GM18909 (cell line): Measurements from ENCODE around the gene LYPD3.

Experiments used
- ATAC-seq: cut with Tn5 transposase; IDR thresholded peaks from one replicate; pipeline ENCODE4 v1.9.1; 2021; ENCODE audit warnings: mild to moderate bottlenecking; ENCODE audit not compliant: unreplicated experiment, poor library complexity

The LYPD3 gene

DNA sequence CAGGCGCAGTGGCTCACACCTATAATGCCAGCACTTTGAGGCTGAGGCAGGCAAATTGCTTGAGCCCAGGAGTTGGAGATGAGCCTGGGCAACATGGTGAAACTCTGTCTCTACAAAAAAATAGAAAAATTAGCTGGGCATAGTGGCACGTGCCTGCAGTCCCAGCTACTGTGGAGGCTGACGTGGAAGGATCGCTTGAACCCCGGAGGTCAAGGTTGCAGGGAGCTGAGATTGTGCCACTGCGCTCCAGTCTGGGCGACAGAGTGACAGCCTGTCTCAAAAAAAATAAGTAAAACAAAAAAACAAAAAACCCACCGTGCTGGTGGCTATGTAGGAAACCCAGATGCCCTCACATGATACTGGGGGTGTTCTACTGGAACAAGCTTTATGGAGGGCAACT is 22.8 kb upstream of the LYPD3 start:
- no peak for ATAC-seq

DNA sequence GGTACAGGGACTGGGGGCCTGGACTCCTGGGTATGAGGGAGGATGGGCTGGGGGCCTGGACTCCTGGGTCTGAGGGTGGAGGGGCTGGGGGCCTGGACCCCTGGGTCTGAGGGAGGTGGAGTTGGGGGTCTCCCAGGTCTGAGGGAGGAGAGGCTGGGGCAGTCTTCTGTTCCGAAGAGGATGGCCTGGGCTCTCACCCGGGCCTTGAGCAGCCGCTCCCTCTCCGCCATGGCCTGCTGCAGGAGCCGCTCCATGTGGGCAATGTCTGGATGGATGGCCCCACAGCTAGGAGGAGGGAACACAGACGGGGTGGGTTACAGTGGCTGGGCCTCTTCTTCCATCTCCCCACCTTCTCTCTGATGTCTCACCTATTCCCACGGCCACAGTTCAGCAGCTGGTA is 21.0 kb upstream of the LYPD3 start:
- no peak for ATAC-seq

DNA sequence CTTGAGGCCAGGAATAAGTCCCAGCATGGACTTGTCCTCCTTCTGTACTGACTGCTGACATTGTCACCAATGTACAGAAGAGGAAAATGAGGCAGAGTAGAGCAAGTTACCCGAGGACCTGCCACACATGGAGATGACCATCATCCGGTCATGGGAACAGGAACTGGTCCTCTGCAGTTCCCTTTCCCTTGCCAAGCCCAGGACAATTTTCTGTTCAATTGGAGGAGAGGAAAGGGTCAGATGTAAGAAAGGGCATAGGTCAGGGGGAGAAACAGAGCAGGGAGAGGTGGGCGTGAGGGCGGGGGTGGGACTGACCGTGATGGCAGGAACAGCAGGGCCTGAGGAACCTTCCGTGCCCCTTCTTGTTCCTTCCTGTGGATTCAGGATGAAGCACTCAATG is 20.5 kb upstream of the LYPD3 start:
- no peak for ATAC-seq

DNA sequence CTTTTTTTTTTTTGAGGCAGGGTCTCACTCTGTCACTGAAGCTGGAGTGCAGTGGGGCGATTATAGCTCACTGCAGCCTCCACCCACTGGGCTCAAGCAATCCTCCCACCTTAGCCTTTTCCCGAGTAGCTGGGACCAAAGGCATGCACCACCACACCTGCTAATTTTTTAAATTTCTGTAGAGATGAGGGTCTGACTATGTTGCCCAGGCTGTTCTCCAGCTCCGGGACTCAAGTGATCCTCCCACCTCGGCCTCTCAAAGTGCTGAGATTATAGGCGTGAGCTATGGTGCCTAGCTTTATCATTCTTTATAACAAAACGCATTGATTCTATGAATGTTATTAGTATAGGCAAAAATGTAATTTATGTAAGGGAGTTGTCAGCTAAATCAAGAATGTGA is 17.9 kb upstream of the LYPD3 start:
- no peak for ATAC-seq

GRCh38 chr19:43482193-43482592 is 16.8 kb upstream of the LYPD3 start:
- no peak for ATAC-seq

- no peak for ATAC-seq
These were observed 16.3 kb upstream of the LYPD3 start for GRCh38 chr19:43481701-43482100.

DNA sequence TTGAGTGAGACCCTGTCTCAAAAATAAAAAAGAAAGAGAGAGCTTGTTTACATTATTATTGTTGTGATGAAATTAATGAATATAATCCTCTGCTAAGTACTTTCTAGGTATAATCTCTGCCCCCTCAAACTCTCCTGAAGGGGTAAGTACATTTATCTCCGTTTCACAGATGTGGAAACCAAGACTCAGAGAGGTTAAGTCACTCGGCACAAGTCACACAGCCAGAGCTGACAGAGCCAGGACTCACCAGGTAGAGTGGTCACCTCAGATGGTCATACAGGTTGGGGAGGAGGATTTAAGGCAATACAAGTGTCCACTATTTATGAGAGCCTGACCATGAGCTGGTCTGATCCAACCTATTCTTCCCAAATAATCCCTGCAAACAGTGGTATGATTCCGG is 15.2 kb upstream of the LYPD3 start:
- no peak for ATAC-seq

DNA sequence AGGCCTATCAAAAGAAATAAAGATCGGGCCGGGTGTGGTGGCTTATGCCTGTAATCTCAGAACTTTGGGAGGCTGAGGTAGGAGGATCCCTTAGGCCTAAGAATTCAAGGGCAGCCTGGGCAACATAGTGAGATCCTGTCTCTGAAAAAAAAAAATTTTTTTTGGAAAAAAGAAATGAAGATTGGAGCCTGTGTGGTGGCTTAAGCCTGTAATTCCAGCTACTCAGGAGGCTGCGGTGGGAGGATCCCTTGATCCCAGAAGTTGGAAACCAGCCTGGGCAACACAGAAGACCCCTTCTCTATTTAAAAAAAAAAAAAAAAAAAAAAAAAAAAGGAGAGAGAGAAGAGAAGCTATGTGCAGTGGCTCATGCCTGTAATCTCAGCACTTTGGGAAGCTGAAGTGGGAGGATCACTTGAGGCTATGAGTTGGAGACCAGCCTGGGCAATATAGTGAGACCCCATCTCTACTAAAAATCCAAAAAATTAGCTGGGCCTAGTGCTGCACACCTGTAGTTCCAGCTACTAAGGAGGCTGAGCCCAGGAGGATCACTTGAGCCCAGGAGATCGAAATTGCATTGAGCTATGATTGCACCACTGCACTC is 14.7 kb upstream of the LYPD3 start:
- ATAC-seq: no peak

DNA sequence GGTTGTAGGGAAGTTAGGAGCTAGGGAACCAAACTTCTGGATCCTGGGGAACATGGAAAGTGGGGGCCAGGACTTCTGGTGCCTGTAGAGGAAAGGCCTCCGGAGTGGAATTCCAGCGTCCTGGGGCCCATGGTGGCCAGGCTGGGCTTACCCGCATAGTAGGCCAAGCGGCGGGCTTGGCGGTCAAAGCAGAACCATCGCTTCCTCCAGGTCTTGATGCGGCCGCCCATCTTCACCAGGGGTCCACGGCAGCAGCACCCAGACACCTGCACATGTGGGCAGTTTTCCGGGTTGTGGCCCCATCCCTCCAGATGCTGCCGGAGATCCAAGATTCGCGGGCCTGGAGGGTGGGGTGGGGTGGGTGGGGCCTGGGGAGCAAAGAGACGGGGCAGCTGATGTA is 13.8 kb upstream of the LYPD3 start:
- no peak for ATAC-seq

DNA sequence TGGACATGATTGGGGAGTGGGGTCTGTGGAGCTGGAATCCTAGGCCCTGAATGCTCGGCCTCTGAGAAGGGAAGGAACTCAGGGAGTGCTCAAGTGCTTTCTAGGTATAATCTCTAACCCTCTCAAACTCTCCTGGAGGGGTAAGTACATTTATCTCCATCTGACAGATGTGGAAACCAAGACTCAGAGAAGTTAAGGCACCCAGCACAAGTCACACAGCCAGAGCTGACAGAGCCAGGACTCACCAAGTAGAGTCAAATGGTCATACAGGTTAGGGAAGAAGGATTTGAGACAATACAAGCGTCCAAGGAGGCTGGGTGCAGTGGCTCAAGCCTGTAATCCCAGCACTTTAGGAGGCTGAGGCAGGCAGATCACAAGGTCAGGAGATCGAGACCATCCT is 12.9 kb upstream of the LYPD3 start:
- no peak for ATAC-seq

DNA sequence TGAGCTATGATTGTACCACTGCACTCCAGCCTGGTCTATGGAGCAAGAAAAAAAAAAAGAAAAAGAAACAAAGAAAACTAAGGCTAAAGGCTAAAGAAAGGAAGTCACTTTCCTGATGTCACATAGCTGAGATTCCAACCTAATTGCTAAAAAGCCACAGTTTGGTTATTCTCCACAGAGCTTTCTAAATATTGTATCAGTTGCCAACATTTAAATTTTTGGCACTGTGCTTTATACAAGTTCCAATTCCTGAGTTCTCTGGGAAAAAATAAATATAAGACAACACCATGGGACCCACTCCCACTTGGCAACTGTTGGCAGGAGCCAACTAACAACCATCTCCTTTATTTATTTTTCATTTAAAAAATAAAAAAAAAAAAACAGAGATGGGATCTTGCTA is 11.2 kb upstream of the LYPD3 start:
- no peak for ATAC-seq

- ATAC-seq: peak; percentile 60
These were observed 9.7 kb upstream of the LYPD3 start for GRCh38 chr19:43474986-43475705.

GRCh38 chr19:43474487-43474886 is 9.1 kb upstream of the LYPD3 start:
- ATAC-seq: no peak

GRCh38 chr19:43471091-43471490 is 5.7 kb upstream of the LYPD3 start:
- no peak for ATAC-seq

GRCh38 chr19:43470288-43470687 is 4.9 kb upstream of the LYPD3 start:
- no peak for ATAC-seq

DNA sequence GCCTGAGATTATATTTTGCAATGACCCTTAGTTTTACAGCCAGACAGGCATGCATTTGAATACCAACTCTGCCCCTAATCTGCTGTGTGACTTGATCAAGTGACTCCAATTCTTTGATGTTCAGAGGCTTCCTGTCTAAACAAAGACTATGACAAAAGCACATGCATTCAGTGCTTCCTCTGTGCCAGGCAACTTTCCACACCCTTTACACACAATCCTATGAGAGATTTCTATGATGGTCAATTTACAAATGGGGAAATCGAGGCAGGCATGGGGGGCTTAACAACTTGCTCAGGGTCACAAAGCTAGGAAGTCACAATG is 3.7 kb upstream of the LYPD3 start:
- ATAC-seq: no peak

- no peak for ATAC-seq
These were observed 3.1 kb upstream of the LYPD3 start for GRCh38 chr19:43468354-43469159.

DNA sequence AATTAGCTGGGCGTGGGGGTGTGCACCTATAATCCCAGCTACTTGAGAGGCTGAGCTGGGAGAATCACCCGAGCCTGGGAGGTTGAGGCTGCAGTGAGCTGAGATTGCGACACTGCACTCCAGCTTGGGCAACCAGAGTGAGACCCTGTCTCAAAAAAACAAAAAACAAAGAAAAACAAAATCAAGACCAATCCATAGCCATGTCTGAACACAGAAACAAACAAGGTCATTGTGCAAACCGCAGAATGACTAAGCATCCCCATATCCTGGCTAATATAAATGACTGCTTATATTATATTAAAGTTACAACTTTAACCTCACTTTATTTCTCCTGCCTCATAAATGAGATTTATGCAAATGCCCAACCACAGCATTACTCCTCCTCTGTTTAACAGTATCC is 2.3 kb upstream of the LYPD3 start:
- no peak for ATAC-seq

GRCh38 chr19:43467276-43467675 is 1.9 kb upstream of the LYPD3 start:
- no peak for ATAC-seq

DNA sequence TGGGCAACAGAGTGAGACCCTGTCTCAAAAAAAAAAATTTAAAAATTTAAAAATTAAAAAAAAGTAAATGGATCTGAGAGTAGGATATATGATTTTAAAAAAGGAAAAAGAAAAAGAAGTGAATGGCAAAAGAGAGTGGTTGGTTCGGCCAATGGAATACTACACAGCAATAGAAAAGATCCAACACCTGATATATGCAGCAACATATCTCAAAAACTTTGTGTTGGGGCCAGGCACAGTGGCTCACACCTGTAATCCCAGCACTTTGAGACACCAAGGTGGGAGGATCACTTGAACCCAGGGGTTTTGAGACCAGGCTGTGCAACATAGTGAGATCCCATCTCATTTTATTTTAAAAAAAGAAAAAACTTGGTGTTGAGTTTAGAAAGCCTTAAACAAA is 1.4 kb upstream of the LYPD3 start:
- no peak for ATAC-seq

DNA sequence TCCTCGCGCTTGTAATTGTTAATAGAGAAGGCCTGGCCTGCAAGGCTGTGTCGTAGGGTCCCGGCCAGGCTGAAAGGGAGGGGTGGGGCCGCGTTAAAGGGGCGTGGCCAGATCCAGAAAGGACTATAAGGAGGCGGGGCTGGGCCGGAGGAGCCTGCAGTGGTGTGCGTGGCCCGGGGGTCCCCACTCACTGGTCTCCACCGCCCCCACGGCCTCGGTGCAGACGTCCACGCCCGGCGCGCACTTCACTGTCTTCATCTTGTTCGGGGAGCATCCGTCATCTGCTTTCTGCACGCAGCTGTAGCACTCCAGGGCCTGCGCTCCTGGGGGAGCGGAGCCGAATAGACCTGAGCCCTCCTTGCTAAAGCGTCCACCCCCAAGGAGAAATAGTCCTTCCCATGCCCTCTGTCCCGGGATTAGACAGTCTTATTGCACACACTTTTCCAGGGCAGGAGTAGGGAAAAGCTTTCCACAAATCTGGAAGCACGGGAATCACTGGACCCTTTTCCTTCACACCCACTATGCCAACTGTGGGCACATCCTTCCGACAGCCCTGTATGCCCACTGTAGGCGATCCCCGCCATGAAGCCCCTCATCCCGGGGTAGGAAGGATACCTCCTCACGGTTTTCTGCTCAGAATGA is 1.2 kb downstream of the LYPD3 start:
- ATAC-seq: peak; percentile 31
